Hypothalamus (tissue), 51 donors: ENCODE results near the gene BPGM.
"Not testable (repeated sequence)": the region's sequence is repeated elsewhere in the genome, so short reads cannot be mapped to it uniquely, and the experiment has no call there.

Source experiments
- DNase-seq, 51 donors: peaks; one replicate each; lab custom pipeline; 2025; lab: John Stamatoyannopoulos, UW

The BPGM gene

GRCh38 chr7:134660961-134661376 is 14.3 kb downstream of the BPGM start:
- DNase-seq, result no peak

DNA sequence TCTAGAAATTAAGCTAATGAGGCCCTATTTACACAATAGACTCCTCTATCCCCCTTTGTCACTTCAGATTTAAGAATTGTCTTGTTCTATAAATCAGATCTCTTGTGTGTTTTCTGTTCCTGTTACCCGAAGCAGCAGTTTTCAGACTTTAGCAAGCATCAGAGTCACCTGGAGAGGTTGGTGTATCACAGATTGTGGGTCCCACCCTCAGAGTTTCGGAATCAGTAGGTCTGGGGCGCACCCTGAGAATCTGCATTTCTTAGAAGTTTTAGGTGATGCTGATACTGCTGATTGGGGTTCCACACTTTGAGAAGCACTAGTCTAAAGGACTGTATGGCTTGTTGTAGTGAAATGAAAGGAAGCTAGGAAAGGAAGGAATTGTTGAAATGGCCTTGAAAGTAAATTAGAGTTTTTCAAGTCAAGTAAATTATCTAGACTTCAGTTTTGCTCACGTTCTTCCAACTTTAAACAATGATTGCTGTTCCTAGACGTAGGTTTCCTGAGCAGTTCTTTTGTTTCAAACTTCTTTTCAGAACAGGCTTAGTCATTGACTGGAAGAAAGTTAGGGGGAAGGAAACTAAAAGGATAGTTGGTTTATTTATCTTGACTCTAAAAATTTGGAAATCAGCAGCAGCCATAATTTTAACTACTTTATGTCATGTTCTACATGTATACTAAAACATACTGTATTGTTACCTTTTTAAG is 15.7 kb downstream of the BPGM start:
- no peak for DNase-seq

DNA sequence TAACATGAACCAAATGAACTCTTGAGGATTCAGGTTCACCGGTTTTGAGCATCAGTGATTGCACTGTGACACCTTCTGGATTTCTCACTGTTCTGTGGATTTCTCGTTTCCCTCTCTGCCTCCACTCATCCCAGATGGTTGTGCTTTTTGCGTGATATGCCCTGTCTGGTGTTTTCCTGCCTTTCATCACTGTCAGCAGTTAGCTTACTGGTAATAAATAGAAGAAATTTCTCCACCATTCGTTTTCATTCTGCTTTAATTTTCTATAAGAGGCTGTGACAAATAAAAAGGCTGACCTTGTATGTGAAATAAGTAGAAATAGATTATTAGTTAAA is 16.2 kb downstream of the BPGM start:
- no peak for DNase-seq

GRCh38 chr7:134665045-134665444 is 18.4 kb downstream of the BPGM start:
- not testable (repeated sequence) for DNase-seq

DNA sequence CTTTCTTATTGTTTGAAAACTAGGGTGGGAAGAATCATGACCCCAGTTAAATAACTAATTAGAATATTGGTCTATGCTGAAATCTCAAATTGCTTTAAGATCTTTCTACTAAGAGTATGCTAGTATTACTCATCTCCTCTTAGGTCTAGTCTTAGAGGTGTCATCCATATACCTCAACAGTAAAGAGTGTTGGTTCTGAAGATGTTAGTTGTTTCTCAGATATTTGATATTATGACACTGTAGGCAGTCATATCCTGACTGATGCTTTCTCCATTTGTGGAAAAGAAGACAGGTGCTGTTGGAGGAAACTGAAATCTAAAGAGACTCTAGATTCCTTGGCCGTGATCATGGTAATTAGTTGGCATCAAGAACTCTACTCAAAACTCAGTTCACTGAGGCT is 21.2 kb downstream of the BPGM start:
- no peak for DNase-seq

- no peak for DNase-seq
These were observed 22.7 kb downstream of the BPGM start for GRCh38 chr7:134669388-134669787.

DNA sequence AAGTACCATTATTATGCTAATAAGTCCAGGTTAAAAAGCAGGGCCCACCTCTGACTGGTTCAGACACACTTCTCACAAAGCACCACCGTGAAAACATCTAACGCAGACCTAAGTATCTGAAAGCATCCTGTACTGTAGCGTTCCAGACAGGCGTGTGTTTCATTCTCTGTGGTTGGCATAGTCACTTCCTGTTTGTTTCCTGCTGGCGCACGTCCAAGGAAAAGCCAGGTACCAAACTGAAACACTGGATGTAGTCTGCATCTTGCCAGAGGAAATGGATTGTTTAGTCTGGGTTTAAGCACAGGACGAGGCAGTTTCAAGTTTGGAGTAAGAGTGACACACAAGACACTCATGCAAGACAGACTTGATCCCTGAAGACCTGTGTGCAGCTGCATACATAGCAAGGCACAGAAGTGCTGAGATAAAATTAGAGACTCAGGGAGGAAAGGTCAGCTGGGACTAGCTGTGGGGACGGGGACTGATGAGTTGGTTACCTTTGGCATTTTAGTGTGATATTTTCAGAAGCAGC is 23.3 kb downstream of the BPGM start:
- DNase-seq, result peak in 8 of 51 donors; percentile 2 to 14 (median 7)

GRCh38 chr7:134671609-134672008 is 25.0 kb downstream of the BPGM start:
- no peak for DNase-seq

DNA sequence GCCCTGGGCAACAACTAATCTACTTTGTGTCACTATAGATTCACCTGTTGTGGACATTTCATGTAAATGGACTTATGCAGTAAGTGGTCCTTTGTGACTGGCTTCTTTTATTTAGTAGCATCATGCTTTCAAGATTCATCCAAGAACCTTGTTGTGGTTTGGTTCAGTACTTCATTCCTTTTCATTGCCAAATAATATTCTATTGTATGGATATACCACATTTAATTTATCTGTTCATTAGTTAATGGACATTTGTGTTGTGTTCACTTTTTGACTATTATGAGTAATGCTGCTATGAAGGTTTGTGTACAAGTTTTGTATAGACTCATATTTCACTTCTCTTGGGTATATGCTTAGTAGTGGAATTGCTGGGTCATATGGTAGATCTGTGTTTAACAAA is 27.8 kb downstream of the BPGM start:
- DNase-seq, result no peak

DNA sequence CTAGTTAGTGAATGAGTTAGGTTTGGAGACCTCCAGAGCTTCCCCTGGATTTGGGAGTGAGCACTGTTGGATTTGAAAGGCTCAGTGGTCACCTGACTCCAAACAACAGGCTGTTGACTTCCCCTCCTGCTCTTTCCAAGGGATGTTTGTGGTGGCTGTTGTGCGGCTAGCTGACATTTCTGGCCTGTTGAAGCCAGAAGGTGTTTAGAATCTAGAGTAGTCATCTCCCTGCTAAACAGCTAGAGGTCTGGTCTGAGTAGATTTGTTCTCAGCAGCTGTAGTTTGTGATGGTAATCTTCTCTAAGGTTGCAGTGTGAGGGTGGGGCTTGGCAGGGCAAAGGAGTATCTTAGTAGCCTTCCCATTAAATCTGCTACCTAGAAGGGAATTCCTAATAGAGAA is 30.1 kb downstream of the BPGM start:
- DNase-seq, result no peak

DNA sequence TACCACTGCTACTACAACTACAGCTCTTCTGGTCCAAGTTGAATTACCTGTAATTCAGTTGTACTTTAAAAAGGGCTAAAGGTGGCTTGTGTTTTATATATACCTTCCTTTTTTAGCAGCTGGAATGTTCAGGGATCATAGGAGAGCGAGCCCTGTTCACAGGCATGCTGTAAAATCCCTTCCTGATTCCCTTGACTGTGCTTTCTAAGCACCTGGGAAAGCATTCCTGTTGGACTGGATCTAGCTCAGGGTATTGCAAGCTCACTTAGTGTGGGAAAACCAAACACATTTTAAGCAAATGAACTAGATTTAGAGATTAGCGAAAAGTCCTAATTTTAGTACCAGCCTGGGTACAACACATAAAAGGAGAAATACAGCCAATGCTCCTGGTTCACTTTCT is 31.5 kb downstream of the BPGM start:
- no peak for DNase-seq

- no peak for DNase-seq
These were observed 32.4 kb downstream of the BPGM start for GRCh38 chr7:134679006-134679405.

- no peak for DNase-seq
These were observed 37.5 kb downstream of the BPGM start for GRCh38 chr7:134684165-134684564.

DNA sequence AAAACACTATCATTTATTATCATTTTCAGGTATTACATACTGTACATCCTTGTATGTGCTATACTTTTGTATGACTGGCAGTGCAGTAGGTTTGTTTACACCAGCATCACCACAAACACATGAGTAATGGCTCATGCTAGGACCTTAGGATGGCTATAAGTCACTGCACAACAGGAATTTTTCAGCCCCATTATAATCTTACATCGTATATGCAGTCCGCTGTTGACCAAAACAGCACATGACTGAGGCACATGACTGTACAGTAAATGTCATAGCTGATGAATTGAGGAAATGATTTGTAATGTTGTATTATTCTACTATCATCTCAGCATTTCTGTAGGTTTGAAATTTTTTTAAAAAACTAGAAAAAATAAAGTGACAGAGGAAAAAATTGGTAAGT is 38.6 kb downstream of the BPGM start:
- no peak for DNase-seq

DNA sequence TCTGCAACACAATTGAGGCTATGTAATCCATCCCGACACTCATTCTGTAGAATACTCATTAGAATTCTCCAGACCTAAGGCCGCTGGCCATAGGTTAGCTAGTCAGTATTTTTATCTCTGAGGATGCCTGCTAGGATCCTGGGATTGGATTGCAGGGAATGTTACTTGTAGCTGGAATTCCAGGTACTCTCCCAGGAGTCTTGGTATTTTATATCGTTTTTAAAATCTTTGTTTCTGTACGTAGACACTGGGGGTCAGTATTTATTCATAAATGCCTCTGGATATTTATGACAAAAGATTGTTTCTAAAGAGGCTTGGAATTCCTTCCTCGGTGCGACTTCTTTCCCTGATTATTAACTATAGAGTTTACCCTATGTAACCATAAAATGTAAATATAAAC is 40.1 kb downstream of the BPGM start:
- DNase-seq, result no peak

DNA sequence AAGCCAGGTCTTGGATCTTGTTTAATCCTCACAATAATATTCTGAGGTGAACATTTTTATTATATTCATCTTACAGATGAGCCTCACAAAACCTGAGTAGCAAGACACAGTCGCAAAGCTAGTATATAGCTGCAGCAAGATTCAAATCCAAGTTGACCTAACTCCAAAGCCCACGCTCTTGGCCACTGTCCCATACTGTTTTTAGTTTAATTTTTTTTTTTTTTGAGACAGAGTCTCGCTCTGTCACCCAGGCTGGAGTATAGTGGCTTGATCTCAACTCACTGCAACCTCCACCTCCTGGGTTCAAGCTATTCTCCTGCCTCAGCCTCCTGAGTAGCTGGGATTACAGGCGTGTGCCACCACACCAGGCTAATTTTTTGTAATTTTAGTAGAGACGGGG is 42.9 kb downstream of the BPGM start:
- DNase-seq, result not testable (repeated sequence)

DNA sequence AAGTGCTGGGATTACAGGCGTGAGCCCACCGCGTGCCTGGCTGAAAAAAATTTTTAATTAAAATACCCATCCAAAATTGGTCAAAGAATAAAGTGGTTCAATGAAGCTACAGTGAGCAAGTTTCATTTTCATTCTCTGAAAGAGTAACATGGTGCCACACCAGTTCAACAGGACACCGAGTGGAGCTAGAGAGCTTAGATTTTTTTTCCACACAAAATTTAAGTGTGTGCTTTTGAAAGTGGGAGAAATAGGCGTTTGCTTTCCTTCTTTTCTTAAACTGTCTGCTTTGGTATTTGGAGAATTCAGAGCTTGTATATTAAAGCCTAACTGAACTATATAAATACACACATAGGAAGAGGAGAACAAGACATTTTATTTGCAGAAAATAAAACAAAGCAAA is 43.4 kb downstream of the BPGM start:
- DNase-seq, result peak in 6 of 51 donors; percentile 3 to 70 (median 26)

DNA sequence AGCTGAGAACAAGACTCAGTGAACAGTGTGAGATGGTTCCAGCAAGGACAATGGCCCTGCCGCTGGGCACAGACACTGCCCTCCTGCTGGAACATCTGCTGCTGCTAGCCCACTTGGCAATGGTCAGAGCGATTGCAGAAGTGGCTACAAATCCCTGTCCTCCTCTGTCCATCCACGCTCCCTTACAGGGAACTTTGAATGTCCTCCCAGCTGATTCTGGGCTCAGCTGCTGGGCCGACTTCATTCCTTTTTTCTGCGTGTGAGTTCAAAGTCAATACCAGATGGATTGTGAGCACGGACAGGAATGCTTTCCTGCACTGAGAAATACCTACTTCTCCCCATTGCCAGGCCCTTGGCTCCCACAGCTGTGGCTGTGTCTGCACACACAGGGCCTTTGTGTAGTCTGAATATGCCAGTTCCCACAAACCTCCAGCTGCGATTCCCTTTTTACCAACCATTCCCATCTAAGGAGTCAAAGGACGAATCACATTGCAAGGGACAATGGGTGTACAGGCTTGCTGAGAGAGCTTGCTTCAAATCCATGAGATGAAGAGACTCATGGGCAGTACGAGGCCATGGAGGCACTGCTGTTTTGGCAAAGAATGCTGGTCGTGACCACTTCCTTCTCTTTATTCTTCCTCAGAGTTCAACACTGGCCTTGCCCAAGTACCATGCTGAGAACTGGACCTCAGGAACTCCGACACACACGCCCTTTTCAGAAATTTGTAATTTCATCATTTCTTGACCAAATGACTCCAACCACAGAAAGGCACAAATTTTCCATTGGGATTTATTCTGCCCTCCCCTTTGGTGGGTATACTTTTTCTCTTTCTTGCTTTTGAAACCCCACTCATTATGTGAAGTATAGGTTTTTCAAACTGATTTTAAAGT is 44.2 kb downstream of the BPGM start:
- DNase-seq, result peak in 45 of 51 donors; percentile 12 to 91 (median 59)

DNA sequence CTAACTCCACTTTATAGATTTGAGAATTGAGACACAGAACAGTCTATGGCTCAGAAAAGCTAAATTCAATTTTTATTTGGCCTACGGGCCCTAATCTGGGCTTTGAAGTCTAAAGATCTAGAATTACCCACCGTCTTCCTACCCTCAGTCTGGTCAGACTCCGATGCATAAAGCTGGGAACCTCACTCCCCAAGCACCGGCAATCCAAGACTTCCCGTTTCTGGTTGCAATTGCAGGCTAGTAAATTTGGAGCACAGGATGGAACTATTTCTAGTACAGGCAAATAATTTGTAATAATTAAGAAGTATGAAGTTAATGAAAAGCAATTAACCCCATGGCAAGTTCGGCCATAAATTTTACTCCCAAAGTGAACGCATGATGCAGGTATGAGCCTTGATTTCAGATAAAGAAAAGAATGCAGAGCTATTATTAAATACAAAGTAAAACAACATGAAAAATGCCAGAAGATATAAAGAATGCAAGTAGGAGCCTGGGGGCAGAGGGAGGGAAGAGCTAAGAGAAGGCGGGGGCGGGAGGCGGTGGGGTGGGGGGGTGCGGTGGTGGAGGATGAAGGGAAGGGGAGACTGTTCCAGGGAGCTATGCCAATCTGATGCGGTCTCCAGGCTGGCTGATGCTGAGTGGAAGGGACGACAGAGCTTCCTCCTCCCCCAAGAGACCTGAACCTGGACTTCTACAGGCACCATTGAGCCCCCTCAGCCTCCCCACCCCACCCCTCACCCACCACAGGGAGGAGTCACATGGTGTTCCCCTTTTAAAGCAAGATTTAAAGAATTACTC is 45.1 kb downstream of the BPGM start:
- no peak for DNase-seq

GRCh38 chr7:134692344-134692705 is 45.7 kb downstream of the BPGM start:
- DNase-seq, result no peak

DNA sequence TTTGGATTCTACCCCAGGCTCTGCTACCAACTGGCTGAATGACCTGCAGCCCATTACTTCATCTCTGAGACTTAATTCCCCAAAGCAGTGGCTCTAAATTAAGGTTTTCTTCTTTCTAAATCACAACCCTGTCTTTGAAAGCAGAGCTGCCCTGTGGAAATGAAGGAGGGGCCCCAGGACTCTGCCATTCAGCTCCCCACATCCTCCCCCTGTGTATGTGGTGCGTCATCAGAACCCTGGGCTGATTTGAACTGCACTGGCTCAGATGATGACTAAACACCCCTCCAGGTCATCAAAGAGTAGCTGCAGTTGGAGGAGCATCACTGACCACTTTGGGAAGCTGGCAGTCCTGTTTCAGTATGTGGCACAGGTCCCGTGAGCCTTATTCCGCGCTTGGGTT is 46.6 kb downstream of the BPGM start:
- DNase-seq, result no peak
